T-cell (primary cell): ENCODE data around the gene ZNF605. TPM values are rescaled to one million over a fixed set of nuclear protein-coding genes. Genes with fewer than 3 reads are reported as not detected.
"Not testable (repeated sequence)": the region's sequence is repeated elsewhere in the genome, so short reads cannot be mapped to it uniquely, and the experiment has no call there.

Experiments used
- ATAC-seq, 4 experiments: fragments of 200-7000 bp in 3 of 4; fragments of 150-1000 bp in 1 of 4; cut with Tn5 transposase; replicated peaks in 1 of 4; 1 replicate in 3 of 4; 2 replicates in 1 of 4; pipeline ENCODE4 v1.10.0; 2021; ENCODE audit warnings: moderate library complexity in 3 of 4, mild to moderate bottlenecking in 2 of 4, moderate number of reproducible peaks in 1 of 4
- CTCF ChIA-PET, 2 donors: fragments of 300-600 bp; sonication (Branson Sonifier 250); formaldehyde crosslinking; loops; one replicate each; lab custom pipeline; 2022; ENCODE audit warnings: antibody characterized with exemption in 2 of 2; lab: Charles Lee
- POLR2A ChIA-PET, 2 donors: fragments of 300-600 bp; sonication (Branson Sonifier 250); formaldehyde crosslinking; loops; one replicate each; lab custom pipeline; 2022; ENCODE audit warnings: antibody characterized with exemption in 2 of 2; lab: Charles Lee
- DNase-seq, 35 experiments: peaks; one replicate each; pipeline versions ENCODE4 v3.0.0 to v3.0.0-alpha.2; 2013 to 2023
- H3K27ac ChIP-seq: one replicate; pipeline ENCODE4 v1.5.1; 2013; ENCODE audit warnings: low read length
- H3K27me3 ChIP-seq, 2 experiments: replicated peaks in 1 of 2; 1 replicate in 1 of 2; 2 replicates in 1 of 2; pipeline versions ENCODE4 v1.6.1 to v1.7.0; 2013; ENCODE audit warnings: low read length in 1 of 2, mixed read lengths in 1 of 2; ENCODE audit not compliant: control insufficient read depth in 2 of 2, insufficient read depth in 2 of 2; ENCODE audit errors: extremely low read depth in 1 of 2
- H3K36me3 ChIP-seq, 2 donors: 1 replicate in 1 of 2; 2 replicates in 1 of 2; pipeline versions ENCODE4 v1.6.1 to v1.7.0; 2013; ENCODE audit warnings: low read length in 1 of 2; ENCODE audit not compliant: control insufficient read depth in 2 of 2, insufficient read depth in 1 of 2; ENCODE audit errors: extremely low read depth in 1 of 2
- H3K4me1 ChIP-seq, 2 experiments: 1 replicate in 1 of 2; 2 replicates in 1 of 2; pipeline versions ENCODE4 v1.6.1 to v1.7.0; 2013; ENCODE audit warnings: low read length in 2 of 2, mixed read lengths in 1 of 2; ENCODE audit not compliant: insufficient read depth in 2 of 2, control insufficient read depth in 1 of 2; ENCODE audit errors: extremely low read depth in 1 of 2
- H3K4me3 ChIP-seq, 2 donors: 1 replicate in 1 of 2; 2 replicates in 1 of 2; pipeline versions ENCODE4 v1.5.1 to v1.7.0; 2013; ENCODE audit warnings: mild to moderate bottlenecking in 2 of 2, low read length in 1 of 2, moderate library complexity in 1 of 2; ENCODE audit not compliant: control insufficient read depth in 1 of 2; ENCODE audit errors: extremely low read depth in 1 of 2
- H3K9me3 ChIP-seq: 2 replicates; pipeline ENCODE4 v1.7.0; 2013
- H3K27ac Mint-ChIP-seq, 2 donors: one replicate each; pipeline ENCODE4 v1.8.0; 2020 to 2021; ENCODE audit warnings: mild to moderate bottlenecking in 2 of 2, mixed read lengths in 2 of 2
- H3K27me3 Mint-ChIP-seq, 2 donors: one replicate each; pipeline ENCODE4 v1.8.0; 2021 to 2022; ENCODE audit warnings: mixed read lengths in 2 of 2
- H3K36me3 Mint-ChIP-seq: one replicate; pipeline ENCODE4 v1.8.0; 2021; ENCODE audit warnings: mixed read lengths
- H3K4me1 Mint-ChIP-seq, 3 donors: one replicate each; pipeline ENCODE4 v1.8.0; 2020 to 2022; ENCODE audit warnings: mixed read lengths in 3 of 3, mild to moderate bottlenecking in 1 of 3
- H3K4me3 Mint-ChIP-seq, 3 donors: one replicate each; pipeline ENCODE4 v1.8.0; 2020 to 2022; ENCODE audit warnings: mild to moderate bottlenecking in 3 of 3, mixed read lengths in 3 of 3, moderate library complexity in 3 of 3
- H3K9me3 Mint-ChIP-seq, 3 donors: one replicate each; pipeline ENCODE4 v1.8.0; 2020 to 2022; ENCODE audit warnings: mixed read lengths in 3 of 3
- WGBS: methylation state at CpG from one replicate; pipeline ENCODE4 v1.1.5; 2013; ENCODE audit warnings: missing lambda C conversion rate; ENCODE audit not compliant: insufficient coverage; 5-methylcytosine and 5-hydroxymethylcytosine counted together
- total RNA-seq, 35 experiments: library from RNA in 6 of 35; stranded (reverse) in 6 of 35; fragments of 120-200 nt in 1 of 35; gene quantifications; one replicate each; pipeline versions ENCODE4 v1.2.1 to v1.2.4 and lab custom pipeline; 2013 to 2026

The ZNF605 gene
- total RNA-seq (10 to 100 TPM in 3 of 5 donors, 1 to 10 TPM in 2; 5.1 to 13.1 (median 12.1) TPM), total RNA-seq (lab: John Stamatoyannopoulos, UW) (3.3 to 40.2 (median 11.2) reads per million in 29 experiments)
- total RNA-seq (2013): 14.8 TPM

DNA sequence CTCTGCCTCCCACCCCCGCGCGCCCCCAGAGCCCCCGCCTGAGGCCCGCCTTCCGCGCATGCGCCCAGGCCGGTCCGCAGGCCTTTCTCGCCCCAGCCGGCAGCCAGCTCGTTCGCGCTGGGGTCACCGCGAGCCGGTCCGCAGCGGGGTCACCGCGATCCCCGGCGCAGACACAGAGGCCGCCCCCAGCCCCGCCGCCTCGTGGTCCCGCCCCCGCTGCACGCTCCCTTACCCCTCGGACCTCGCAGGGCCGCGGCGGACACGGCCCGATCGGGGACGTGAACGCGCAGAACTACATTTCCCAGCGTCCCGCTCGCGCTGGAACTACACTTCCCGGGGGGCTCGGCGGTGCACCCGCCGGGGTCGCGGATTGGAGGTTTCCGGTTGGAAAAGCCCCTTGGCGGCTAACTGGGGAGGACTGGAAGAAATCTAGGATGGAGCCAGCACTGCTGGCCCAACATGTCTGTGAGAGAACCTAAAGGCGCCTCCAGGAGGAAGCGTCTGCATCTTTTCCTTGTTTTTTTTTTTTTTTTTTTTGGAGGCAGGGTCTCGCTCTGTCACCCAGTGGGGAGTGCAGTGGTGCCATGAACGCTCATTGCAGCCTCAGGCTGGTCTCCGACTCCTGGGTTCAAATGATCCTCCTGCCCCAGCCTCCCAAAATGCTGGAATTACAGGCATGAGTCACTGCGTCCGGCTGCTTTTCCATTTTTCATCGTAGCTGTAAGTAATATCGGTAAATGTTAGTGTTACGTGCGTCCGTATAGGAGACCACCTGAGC lies at the start of gene ZNF605:
ZNF605 (minus strand) TSS at position 296 of the 778 bp plus-strand sequence. CDS start 10,671 bp downstream, outside the sequence.
- 2% methylated on average over 56 of the region's 67 CpGs for WGBS
- Histone ChIP-seq H3K36me3 (peaks cover 0 to 2% of the 10 kb centered on the region in 2 donors), H3K27me3 (no peaks in the 10 kb centered on the region), H3K9me3 (no peaks in the 10 kb centered on the region), H3K4me1 (peaks cover 0 to 28% of the 10 kb centered on the region in 2 experiments), H3K27ac (peak within 1 kb of the TSS; percentile 78), H3K4me3 (peak within 1 kb of the TSS; percentile 79 to 97)
- Mint-ChIP-seq H3K27me3 (no peaks in the 10 kb centered on the region), H3K36me3 (peaks cover 13% of the 10 kb centered on the region), H3K4me1 (peaks cover 35 to 36% (median 36%) of the 10 kb centered on the region in 3 donors), H3K27ac (peak within 1 kb of the TSS; percentile 87 to 93), H3K9me3 (peaks cover 0 to 4% (median 0%) of the 10 kb centered on the region in 3 donors), H3K4me3 (peak within 1 kb of the TSS; percentile 94 to 97 (median 96))
- CTCF ChIA-PET: interaction anchor here in 1 of 2 donors (0.8 kb wide), 1 partner anchor 52 kb away, joined by 3 read pairs; no protein-coding TSS in a partner anchor
- POLR2A ChIA-PET: interaction anchor here (0.6 to 0.7 kb wide), 2 partner anchors 30 to 76 kb away, joined by 3 to 7 read pairs; partner anchors contain the start of gene ZNF26 (in 1 of the 2)
- DNase-seq (peak; percentile 69 to 92 (median 82)), ATAC-seq (peak; percentile 96 to 97 (median 96))

DNA sequence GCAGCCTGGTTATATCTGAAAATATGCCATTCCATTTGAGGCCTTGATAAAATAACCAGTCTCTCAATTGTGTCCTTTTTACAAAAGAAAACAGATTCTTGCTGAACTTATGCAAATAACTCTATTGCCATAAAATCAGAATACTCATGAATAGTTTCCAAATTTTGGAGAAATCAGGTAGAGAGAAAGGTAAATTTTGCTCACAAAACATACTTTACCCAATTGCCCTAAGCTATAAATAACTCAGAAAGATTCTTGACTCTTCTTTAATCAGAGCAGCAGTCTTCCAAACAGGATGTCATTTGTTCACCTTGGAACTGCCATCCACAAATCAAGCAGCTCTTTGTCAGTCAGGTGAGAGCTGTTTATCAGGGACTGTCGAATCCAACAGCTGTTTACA lies 42.6 kb upstream of the ZNF605 start:
- Mint-ChIP-seq H3K9me3 (peaks cover 6 to 48% (median 35%) of the 10 kb centered on the region in 3 donors), H3K4me3 (no peak overlapping the region), H3K27me3 (no peaks in the 10 kb centered on the region), H3K4me1 (peaks cover 4 to 13% (median 5%) of the 10 kb centered on the region in 3 donors), H3K27ac (no peak overlapping the region), H3K36me3 (peaks cover 79% of the 10 kb centered on the region)
- H3K36me3 ChIP-seq: peaks cover 10 to 21% of the 10 kb centered on the region in 2 donors
- 42% methylated on average over 1 of the region's 1 CpG for WGBS
- H3K27me3 ChIP-seq: no peaks in the 10 kb centered on the region
- ATAC-seq (no peak), DNase-seq (no peak)
- CTCF ChIA-PET: no interaction called here
- no peaks in the 10 kb centered on the region for H3K4me1 ChIP-seq
- no peak overlapping the region for H3K27ac ChIP-seq
- POLR2A ChIA-PET: interaction anchor here in 1 of 2 donors (0.7 kb wide), 1 partner anchor 67 kb away, joined by 9 read pairs; no protein-coding TSS in a partner anchor
- peaks cover 18% of the 10 kb centered on the region for H3K9me3 ChIP-seq
- H3K4me3 ChIP-seq: no peak overlapping the region

DNA sequence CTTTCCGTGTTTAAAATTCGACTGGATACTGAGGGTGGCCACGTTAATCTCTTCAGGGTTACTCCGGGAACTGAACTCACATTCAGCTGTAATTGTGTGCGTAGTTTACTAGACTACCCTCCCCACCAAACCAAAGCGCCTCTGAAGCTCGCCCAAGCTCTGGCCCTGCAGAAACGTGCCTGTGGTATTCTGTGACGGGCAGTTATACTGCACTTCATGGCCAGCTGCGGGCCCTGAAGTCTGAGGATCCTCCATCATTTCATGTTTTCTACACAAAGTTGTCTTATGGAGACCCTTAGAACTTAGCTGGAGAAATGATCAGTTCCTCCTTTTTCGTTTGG lies 30.7 kb upstream of the ZNF605 start:
- H3K9me3 ChIP-seq: peaks cover 3% of the 10 kb centered on the region
- peaks cover 41% of the 10 kb centered on the region for H3K36me3 Mint-ChIP-seq
- H3K27me3 Mint-ChIP-seq: peaks cover 2 to 3% of the 10 kb centered on the region in 2 donors
- 3% methylated on average over 7 of the region's 11 CpGs for WGBS
- peak overlapping the region; percentile 78 for H3K27ac ChIP-seq
- H3K4me3 Mint-ChIP-seq: peak overlapping the region; percentile 91 to 93 (median 93)
- peaks cover 0 to 2% of the 10 kb centered on the region in 2 experiments for H3K27me3 ChIP-seq
- ATAC-seq (peak in 1 of 4 experiments; percentile 3), DNase-seq (peak in 1 of 35 experiments; percentile 0)
- H3K4me1 ChIP-seq: peaks cover 9 to 26% of the 10 kb centered on the region in 2 experiments
- H3K27ac Mint-ChIP-seq: peak overlapping the region; percentile 75 to 77
- peak overlapping the region; percentile 82 to 94 for H3K4me3 ChIP-seq
- POLR2A ChIA-PET: interaction anchor here (0.7 to 1.4 kb wide), 2 partner anchors 68 to 93 kb away, joined by 3 read pairs; no protein-coding TSS in a partner anchor
- H3K36me3 ChIP-seq: no peaks in the 10 kb centered on the region
- H3K4me1 Mint-ChIP-seq: peaks cover 34 to 42% (median 36%) of the 10 kb centered on the region in 3 donors
- CTCF ChIA-PET: interaction anchor here (0.5 to 1.1 kb wide), 3 partner anchors 51 to 94 kb away, joined by 3 to 6 read pairs (median 3); partner anchors contain the start of gene ZNF140 (in 1 of the 2)
- H3K9me3 Mint-ChIP-seq: peaks cover 8 to 13% (median 9%) of the 10 kb centered on the region in 3 donors

DNA sequence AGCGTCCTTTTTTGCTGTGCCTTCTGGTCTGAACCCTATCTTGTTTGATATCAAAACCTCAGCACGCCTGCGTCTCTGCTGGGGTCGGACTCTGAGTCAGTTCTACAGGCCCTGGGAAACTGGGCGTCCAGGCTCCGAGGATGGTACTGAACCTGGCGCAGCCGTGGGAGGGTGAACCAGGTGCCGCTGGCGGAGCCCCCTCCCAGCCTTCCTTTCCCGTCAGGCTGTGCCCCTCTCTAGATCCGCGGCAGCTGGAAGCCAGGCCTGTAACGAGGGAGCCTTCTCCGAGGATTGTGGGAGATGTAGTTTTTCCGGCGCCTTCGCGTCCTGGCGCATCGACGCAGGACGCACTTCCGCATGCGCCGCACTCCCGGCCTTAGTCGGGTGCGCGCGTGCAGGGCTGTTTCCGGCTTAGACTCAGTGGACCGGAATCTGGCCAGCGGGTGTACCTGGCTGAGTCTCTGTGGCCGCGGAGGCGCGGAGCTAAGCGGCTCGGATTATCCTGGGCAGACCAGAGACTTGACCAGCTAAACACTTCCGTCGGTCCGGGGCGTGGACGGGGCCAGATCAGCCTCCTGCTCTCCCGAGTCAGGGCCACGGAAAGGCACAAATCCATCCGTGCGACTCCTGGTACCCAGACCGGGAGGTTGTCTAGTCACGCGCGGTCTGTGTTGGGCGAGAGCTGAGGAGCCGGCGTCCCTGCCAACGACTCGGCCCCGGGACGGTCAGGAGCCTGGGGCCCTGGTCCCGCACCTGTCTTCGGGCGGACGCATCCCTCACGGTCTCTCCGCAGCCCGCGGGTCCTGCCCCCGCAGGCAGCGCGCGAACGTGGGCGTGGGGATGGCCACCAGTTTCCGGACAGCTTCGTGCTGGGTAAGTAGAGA lies 30.1 kb upstream of the ZNF605 start, which contains the start of gene ZNF26:
ZNF26 (plus strand) TSS at position 367 of the 884 bp plus-strand sequence; CDS start at position 841, 474 bp downstream.
- Histone ChIP-seq H3K9me3 (peaks cover 3% of the 10 kb centered on the region), H3K27me3 (peaks cover 0 to 2% of the 10 kb centered on the region in 2 experiments), H3K36me3 (no peaks in the 10 kb centered on the region), H3K4me3 (peak within 1 kb of the TSS; percentile 82 to 94), H3K27ac (peak within 1 kb of the TSS; percentile 78), H3K4me1 (peaks cover 9 to 26% of the 10 kb centered on the region in 2 experiments)
- DNase-seq: peak; percentile 75 to 94 (median 85)
- peaks cover 2 to 3% of the 10 kb centered on the region in 2 donors for H3K27me3 Mint-ChIP-seq
- H3K36me3 Mint-ChIP-seq: peaks cover 35% of the 10 kb centered on the region
- WGBS: under 1% methylated on average over 73 of the region's 76 CpGs
- ATAC-seq: peak; percentile 97 to 98 (median 98)
- peaks cover 34 to 42% (median 36%) of the 10 kb centered on the region in 3 donors for H3K4me1 Mint-ChIP-seq
- H3K27ac Mint-ChIP-seq: peak within 1 kb of the TSS; percentile 97 to 98
- peak within 1 kb of the TSS; percentile 91 to 93 (median 93) for H3K4me3 Mint-ChIP-seq
- ChIA-PET CTCF (interaction anchor here (0.5 to 1.0 kb wide), 2 partner anchors 52 to 95 kb away, joined by 3 to 6 read pairs; partner anchors contain the start of gene ZNF140 (in 1 of the 2)), POLR2A (interaction anchor here (0.6 to 1.4 kb wide), 6 partner anchors 11 to 206 kb away, joined by 3 to 6 read pairs (median 3); partner anchors contain the start of genes ZNF10 (in 1 of the 2) and ZNF891 (in 1 of the 2))
- H3K9me3 Mint-ChIP-seq: peaks cover 8 to 13% (median 9%) of the 10 kb centered on the region in 3 donors

DNA sequence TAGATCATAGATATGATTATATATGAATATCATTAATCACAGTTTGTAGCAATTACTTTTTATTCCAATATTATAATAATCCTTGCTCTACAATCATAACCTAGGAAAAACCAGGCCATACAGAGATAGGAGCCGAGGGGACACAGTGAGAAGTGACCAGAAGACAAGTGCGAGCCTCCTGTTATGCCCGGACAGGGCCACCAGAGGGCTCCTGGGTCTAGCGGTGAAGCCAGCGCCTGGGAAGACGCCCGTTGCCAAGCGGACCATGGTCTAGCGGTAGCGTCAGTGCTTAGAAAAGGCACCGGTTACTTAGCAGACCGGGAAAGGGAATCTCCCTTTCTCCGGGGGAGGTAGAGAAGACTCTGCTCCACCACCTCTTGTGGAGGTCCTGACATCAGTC lies 20.8 kb upstream of the ZNF605 start:
- H3K4me3 ChIP-seq, H3K4me1 ChIP-seq, H3K4me3 Mint-ChIP-seq, POLR2A ChIA-PET, H3K4me1 Mint-ChIP-seq, H3K27ac Mint-ChIP-seq, H3K9me3 ChIP-seq, ATAC-seq, H3K27me3 Mint-ChIP-seq, H3K27ac ChIP-seq, CTCF ChIA-PET, H3K36me3 ChIP-seq, H3K36me3 Mint-ChIP-seq: not testable (repeated sequence)
- WGBS: 40% methylated on average over 11 of the region's 13 CpGs
- peak in 12 of 35 experiments; percentile 4 to 30 (median 13) for DNase-seq
- H3K9me3 Mint-ChIP-seq: peaks cover 12 to 41% (median 17%) of the 10 kb centered on the region in 3 donors
- H3K27me3 ChIP-seq: peaks cover 0 to 20% of the 10 kb centered on the region in 2 experiments
